Astrocyte of the cerebellum (primary cell): Measurements from ENCODE around the gene SYN1.
A peak's percentile ranks its signal among the peaks of the same experiment; 100 is the strongest.

ENCODE experiments used
- DNase-seq: peaks from one replicate; pipeline ENCODE4 v3.0.0-alpha.2; 2011; ENCODE audit warnings: low read depth
- H3K4me3 ChIP-seq: 2 replicates; pipeline ENCODE4 v1.5.1; 2011; ENCODE audit warnings: mild to moderate bottlenecking, low read depth, low read length, moderate library complexity
- CTCF ChIP-seq: IDR thresholded peaks from 2 replicates; pipeline ENCODE4 v1.5.1; 2012; ENCODE audit warnings: low read length, low read depth, moderate library complexity, mild to moderate bottlenecking; ENCODE audit errors: missing control alignments
- in situ Hi-C: cut with HindIII; loops from 2 replicates; pipeline ENCODE4 v1.10.0; 2017; ENCODE audit warnings: low sequenced_read_pairs

SYN1 gene

GRCh38 chrX:47543496-47543895 is 76.2 kb downstream of the SYN1 start:
- H3K4me3 ChIP-seq = no peak overlapping the region
- no peak for DNase-seq
- TF ChIP-seq CTCF = no peak
- in situ Hi-C loops = no loop called here

GRCh38 chrX:47540754-47541538 is 78.7 kb downstream of the SYN1 start:
- peak; percentile 61 for TF ChIP-seq CTCF
- in situ Hi-C loops = no loop called here
- peak; percentile 82 for DNase-seq
- H3K4me3 ChIP-seq = no peak overlapping the region

- in situ Hi-C loops = no loop called here
- DNase-seq = no peak
- no peak overlapping the region for H3K4me3 ChIP-seq
- TF ChIP-seq CTCF = no peak
Measured at GRCh38 chrX:47539860-47540259, 79.8 kb downstream of the SYN1 start.

GRCh38 chrX:47530049-47530448 is 89.6 kb downstream of the SYN1 start:
- no peak overlapping the region for H3K4me3 ChIP-seq
- no peak for TF ChIP-seq CTCF
- in situ Hi-C loops = no loop called here
- DNase-seq = no peak

GRCh38 chrX:47529548-47529947 is 90.1 kb downstream of the SYN1 start:
- in situ Hi-C loops = no loop called here
- no peak overlapping the region for H3K4me3 ChIP-seq
- DNase-seq = no peak
- TF ChIP-seq CTCF = no peak

GRCh38 chrX:47523713-47524166 is 95.9 kb downstream of the SYN1 start:
- TF ChIP-seq CTCF = no peak
- in situ Hi-C loops = no loop called here

More at GRCh38 chrX:47523713-47524166, 95.9 kb downstream of the SYN1 start:
- no peak for DNase-seq
- peak overlapping the region; percentile 48 for H3K4me3 ChIP-seq
